ENCODE data around the gene JAKMIP1. TPM values are rescaled to one million over a fixed set of nuclear protein-coding genes. Genes with fewer than 3 reads are reported as not detected.

JAKMIP1 gene
- total RNA-seq, 1 experiment from 2014 or later: not detected

GRCh38 chr4:6160536-6160935, 39.8 kb downstream of the JAKMIP1 start:
- Histone ChIP-seq H3K27me3 (ENCODE audit: insufficient read depth, low read depth) (peaks cover 80% of the 10 kb centered on the region), H3K9me2 (ENCODE audit: insufficient read depth) (no peaks in the 10 kb centered on the region), H3K4me1 (replicated peaks; ENCODE audit: insufficient read depth) (no peaks in the 10 kb centered on the region), H3K4me3 (no peak overlapping the region), H3K4me2 (no peak overlapping the region), H3K27ac (no peak overlapping the region), H3K36me3 (ENCODE audit: low read depth) (no peaks in the 10 kb centered on the region), H3K79me2 (ENCODE audit: low read depth) (no peaks in the 10 kb centered on the region), H2AFZ (no peak overlapping the region), H4K20me1 (ENCODE audit: insufficient read depth) (no peaks in the 10 kb centered on the region), H3F3A (ENCODE audit: insufficient read depth, low read depth) (no peaks in the 10 kb centered on the region), H3K9me3 (ENCODE audit: insufficient read depth, low read depth) (no peaks in the 10 kb centered on the region)
- CTCF ChIA-PET: no interaction called here
- POLR2A ChIA-PET (ENCODE audit: unreplicated experiment): no interaction called here
- intact Hi-C loops (cut with micrococcal nuclease; ENCODE audit: unreplicated experiment): no loop called here
- no TSS peak for BruUV-seq (replicated peaks)
- DNase-seq: no peak
- TF ChIP-seq CTCF (conservative IDR thresholded peaks at IDR 0.05) (no peak), EZH2 (IDR thresholded peaks at IDR 0.05; ENCODE audit: low read depth) (no peak)

GRCh38 chr4:6157926-6158325, 42.4 kb downstream of the JAKMIP1 start:
- H3K9me3 ChIP-seq (ENCODE audit: insufficient read depth, low read depth): no peaks in the 10 kb centered on the region
- TF ChIP-seq CTCF (conservative IDR thresholded peaks at IDR 0.05) (no peak), EZH2 (IDR thresholded peaks at IDR 0.05; ENCODE audit: low read depth) (no peak)
- no peak overlapping the region for H2AFZ ChIP-seq
- BruUV-seq (replicated peaks): no TSS peak
- DNase-seq: no peak
- no peaks in the 10 kb centered on the region for H3K4me1 ChIP-seq (replicated peaks; ENCODE audit: insufficient read depth)
- POLR2A ChIA-PET (ENCODE audit: unreplicated experiment): no interaction called here
- no peak overlapping the region for H3K4me3 ChIP-seq
- no peak overlapping the region for H3K4me2 ChIP-seq
- intact Hi-C loops (cut with micrococcal nuclease; ENCODE audit: unreplicated experiment): no loop called here
- CTCF ChIA-PET: no interaction called here
- no peaks in the 10 kb centered on the region for H3K79me2 ChIP-seq (ENCODE audit: low read depth)
- no peaks in the 10 kb centered on the region for H3K36me3 ChIP-seq (ENCODE audit: low read depth)
- H3K27ac ChIP-seq: no peak overlapping the region
- H4K20me1 ChIP-seq (ENCODE audit: insufficient read depth): no peaks in the 10 kb centered on the region
- H3K9me2 ChIP-seq (ENCODE audit: insufficient read depth): no peaks in the 10 kb centered on the region
- peaks cover 94% of the 10 kb centered on the region for H3K27me3 ChIP-seq (ENCODE audit: insufficient read depth, low read depth)
- no peaks in the 10 kb centered on the region for H3F3A ChIP-seq (ENCODE audit: insufficient read depth, low read depth)

DNA sequence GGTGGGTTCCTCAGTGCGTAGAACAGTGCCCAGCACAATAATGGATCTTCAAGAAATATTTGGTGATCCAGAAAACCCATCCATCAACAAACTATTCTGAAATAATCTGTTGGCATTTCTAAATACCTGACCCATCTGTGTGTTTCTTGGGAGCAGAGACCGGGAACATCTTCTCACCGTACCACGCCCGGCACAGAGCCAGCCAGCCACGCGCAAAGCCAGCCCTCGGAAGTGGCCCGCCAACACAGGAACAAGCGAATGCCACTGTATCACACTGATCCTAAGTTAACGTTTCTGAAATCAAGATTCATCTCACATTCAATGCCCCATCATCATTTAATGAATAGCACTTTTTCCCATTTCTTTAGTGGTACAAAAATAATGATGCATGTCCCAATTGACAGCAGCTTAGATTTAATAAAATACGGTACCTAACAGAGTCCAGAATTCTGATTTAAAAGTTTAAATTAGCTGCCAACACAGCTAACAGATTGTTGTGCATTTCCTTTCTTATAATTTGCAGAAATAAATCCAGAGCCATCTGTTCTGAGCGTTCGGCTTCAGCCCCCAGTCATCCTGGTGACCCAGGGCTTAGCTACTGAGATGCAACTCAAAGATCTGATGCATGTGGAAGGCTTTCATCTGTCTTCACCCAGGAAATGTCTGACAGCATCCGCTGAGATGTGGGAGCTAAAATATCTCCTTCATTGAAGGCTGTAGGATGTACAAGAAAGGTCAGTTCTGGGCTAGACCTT, 44.2 kb downstream of the JAKMIP1 start:
- Histone ChIP-seq H4K20me1 (ENCODE audit: insufficient read depth) (no peaks in the 10 kb centered on the region), H3K79me2 (ENCODE audit: low read depth) (no peaks in the 10 kb centered on the region), H3K9me3 (ENCODE audit: insufficient read depth, low read depth) (no peaks in the 10 kb centered on the region), H3K4me1 (replicated peaks; ENCODE audit: insufficient read depth) (no peaks in the 10 kb centered on the region), H3K4me2 (no peak overlapping the region), H3K27ac (no peak overlapping the region), H3K36me3 (ENCODE audit: low read depth) (no peaks in the 10 kb centered on the region), H3K9me2 (ENCODE audit: insufficient read depth) (no peaks in the 10 kb centered on the region), H2AFZ (no peak overlapping the region), H3K27me3 (ENCODE audit: insufficient read depth, low read depth) (peaks cover 89% of the 10 kb centered on the region), H3K4me3 (no peak overlapping the region), H3F3A (ENCODE audit: insufficient read depth, low read depth) (no peaks in the 10 kb centered on the region)
- no TSS peak for BruUV-seq (replicated peaks)
- POLR2A ChIA-PET (ENCODE audit: unreplicated experiment): no interaction called here
- no peak for TF ChIP-seq CTCF (conservative IDR thresholded peaks at IDR 0.05)
- no peak for TF ChIP-seq EZH2 (IDR thresholded peaks at IDR 0.05; ENCODE audit: low read depth)
- intact Hi-C loops (cut with micrococcal nuclease; ENCODE audit: unreplicated experiment): no loop called here
- CTCF ChIA-PET: no interaction called here
- no peak for DNase-seq

All from PC-9 (cell line).